Measurements from ENCODE around the gene LOXHD1. TPM values are rescaled to one million over a fixed set of nuclear protein-coding genes. Genes with fewer than 3 reads are reported as not detected.

LOXHD1 gene
- total and polyA plus RNA-seq, 10 of the 15 experiments (the other 5 are each of a cell fraction or from before 2014, with no cell fraction given), result not detected

DNA sequence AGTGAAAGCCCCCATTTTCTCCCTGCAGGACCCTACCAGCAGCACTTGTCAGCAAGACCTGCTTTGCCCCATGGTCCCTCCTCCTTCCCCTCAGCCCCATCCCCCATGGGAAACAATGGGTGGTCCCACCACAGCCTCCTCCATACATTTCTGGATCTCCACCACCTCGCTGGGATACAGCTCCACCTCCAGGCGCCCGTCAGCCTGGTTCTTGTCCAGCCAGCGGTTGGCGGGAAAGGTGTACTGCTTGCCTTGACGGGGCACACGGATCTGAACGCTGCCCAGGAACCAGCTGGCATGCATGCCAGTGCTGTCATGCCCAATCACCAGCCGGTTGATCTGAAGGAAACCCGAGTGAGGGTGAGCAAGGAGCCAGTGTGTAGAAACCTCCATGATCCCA is 90.9 kb downstream of the LOXHD1 start (continued):
- TF ChIP-seq, protein P1, sequence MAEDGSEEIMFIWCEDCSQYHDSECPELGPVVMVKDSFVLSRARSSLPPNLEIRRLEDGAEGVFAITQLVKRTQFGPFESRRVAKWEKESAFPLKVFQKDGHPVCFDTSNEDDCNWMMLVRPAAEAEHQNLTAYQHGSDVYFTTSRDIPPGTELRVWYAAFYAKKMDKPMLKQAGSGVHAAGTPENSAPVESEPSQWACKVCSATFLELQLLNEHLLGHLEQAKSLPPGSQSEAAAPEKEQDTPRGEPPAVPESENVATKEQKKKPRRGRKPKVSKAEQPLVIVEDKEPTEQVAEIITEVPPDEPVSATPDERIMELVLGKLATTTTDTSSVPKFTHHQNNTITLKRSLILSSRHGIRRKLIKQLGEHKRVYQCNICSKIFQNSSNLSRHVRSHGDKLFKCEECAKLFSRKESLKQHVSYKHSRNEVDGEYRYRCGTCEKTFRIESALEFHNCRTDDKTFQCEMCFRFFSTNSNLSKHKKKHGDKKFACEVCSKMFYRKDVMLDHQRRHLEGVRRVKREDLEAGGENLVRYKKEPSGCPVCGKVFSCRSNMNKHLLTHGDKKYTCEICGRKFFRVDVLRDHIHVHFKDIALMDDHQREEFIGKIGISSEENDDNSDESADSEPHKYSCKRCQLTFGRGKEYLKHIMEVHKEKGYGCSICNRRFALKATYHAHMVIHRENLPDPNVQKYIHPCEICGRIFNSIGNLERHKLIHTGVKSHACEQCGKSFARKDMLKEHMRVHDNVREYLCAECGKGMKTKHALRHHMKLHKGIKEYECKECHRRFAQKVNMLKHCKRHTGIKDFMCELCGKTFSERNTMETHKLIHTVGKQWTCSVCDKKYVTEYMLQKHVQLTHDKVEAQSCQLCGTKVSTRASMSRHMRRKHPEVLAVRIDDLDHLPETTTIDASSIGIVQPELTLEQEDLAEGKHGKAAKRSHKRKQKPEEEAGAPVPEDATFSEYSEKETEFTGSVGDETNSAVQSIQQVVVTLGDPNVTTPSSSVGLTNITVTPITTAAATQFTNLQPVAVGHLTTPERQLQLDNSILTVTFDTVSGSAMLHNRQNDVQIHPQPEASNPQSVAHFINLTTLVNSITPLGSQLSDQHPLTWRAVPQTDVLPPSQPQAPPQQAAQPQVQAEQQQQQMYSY (CRISPR knock-in tag; IDR thresholded peaks at IDR 0.05), result no peak
- TF ChIP-seq ATF7 (IDR thresholded peaks at IDR 0.05; ENCODE audit: low read depth), result no peak
- TF ChIP-seq MXI1 (IDR thresholded peaks at IDR 0.05; ENCODE audit: low read depth, low read length), result no peak
- TF ChIP-seq, protein P2, sequence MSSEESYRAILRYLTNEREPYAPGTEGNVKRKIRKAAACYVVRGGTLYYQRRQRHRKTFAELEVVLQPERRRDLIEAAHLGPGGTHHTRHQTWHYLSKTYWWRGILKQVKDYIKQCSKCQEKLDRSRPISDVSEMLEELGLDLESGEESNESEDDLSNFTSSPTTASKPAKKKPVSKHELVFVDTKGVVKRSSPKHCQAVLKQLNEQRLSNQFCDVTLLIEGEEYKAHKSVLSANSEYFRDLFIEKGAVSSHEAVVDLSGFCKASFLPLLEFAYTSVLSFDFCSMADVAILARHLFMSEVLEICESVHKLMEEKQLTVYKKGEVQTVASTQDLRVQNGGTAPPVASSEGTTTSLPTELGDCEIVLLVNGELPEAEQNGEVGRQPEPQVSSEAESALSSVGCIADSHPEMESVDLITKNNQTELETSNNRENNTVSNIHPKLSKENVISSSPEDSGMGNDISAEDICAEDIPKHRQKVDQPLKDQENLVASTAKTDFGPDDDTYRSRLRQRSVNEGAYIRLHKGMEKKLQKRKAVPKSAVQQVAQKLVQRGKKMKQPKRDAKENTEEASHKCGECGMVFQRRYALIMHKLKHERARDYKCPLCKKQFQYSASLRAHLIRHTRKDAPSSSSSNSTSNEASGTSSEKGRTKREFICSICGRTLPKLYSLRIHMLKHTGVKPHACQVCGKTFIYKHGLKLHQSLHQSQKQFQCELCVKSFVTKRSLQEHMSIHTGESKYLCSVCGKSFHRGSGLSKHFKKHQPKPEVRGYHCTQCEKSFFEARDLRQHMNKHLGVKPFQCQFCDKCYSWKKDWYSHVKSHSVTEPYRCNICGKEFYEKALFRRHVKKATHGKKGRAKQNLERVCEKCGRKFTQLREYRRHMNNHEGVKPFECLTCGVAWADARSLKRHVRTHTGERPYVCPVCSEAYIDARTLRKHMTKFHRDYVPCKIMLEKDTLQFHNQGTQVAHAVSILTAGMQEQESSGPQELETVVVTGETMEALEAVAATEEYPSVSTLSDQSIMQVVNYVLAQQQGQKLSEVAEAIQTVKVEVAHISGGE (CRISPR knock-in tag; IDR thresholded peaks at IDR 0.05), result no peak
- TF ChIP-seq SPI1 (IDR thresholded peaks at IDR 0.05; ENCODE audit: borderline replicate concordance, insufficient read depth, low read depth, low read length), result no peak

DNA sequence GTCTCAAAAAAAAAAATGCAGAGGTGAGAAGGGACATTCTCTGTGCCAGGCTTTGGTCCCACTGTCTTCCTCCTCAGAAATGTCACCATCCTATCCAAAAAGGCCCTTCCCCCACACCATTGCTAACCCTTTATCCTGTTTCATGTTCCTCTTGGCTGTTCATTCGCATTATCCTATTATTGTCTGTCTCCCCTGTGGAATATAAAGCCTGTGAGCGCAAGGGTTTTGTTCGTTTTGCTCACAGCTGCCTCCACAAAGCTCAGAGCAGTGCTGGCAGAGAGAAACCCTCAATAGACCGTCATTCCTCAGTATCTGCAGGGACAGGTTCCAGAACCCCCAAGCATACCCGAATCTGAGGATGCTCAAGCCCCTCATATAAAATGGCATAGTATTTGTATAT is 91.8 kb downstream of the LOXHD1 start:
- H3K79me2 ChIP-seq (ENCODE audit: control insufficient read depth, insufficient read depth, low read length), result no peaks in the 10 kb centered on the region
- H3K9me3 ChIP-seq (replicated peaks; ENCODE audit: control insufficient read depth, insufficient read depth, low read length), result no peaks in the 10 kb centered on the region
- H4K20me1 ChIP-seq (ENCODE audit: control insufficient read depth, insufficient read depth), result no peaks in the 10 kb centered on the region
- H3K36me3 ChIP-seq (ENCODE audit: control insufficient read depth in 2 of 2, insufficient read depth in 2 of 2, low read length in 1 of 2), result no peaks in the 10 kb centered on the region
- BruUV-seq (replicated peaks), result no TSS peak
- no peak overlapping the region for H3K4me2 ChIP-seq (ENCODE audit: control insufficient read depth, insufficient read depth)
- no peak overlapping the region for H3K27ac ChIP-seq (ENCODE audit: control insufficient read depth, insufficient read depth)
- SMC1A ChIA-PET (ENCODE audit: uncharacterized antibody, unreplicated experiment), result no interaction called here
- intact Hi-C loops (cut with micrococcal nuclease; ENCODE audit: unreplicated experiment) (no loop called here), in situ Hi-C loops (cut with MboI) (no loop called here)
- no peak for DNase-seq (ENCODE audit: low read depth, low spot score)
- CTCF ChIA-PET, result no interaction called here
- FAIRE-seq, result no peak
- H2AFZ ChIP-seq (ENCODE audit: control insufficient read depth, low read depth, low read length), result no peak overlapping the region
- no peak for ATAC-seq
- RAD21 ChIA-PET (ENCODE audit: unreplicated experiment), result no interaction called here
- no peak overlapping the region for H3K9ac ChIP-seq (ENCODE audit: control insufficient read depth, insufficient read depth, low read length)
- no peaks in the 10 kb centered on the region for H3K4me1 ChIP-seq (ENCODE audit: control insufficient read depth, insufficient read depth, low read length)
- 18% methylated on average over 5 of the region's 5 CpGs for WGBS (ENCODE audit: insufficient coverage, insufficient replicate concordance, low lambda C conversion rate, missing lambda C conversion rate)
- H3K27me3 ChIP-seq (replicated peaks in 1 of 2; ENCODE audit: control insufficient read depth in 2 of 2, insufficient read depth in 2 of 2, low read length in 1 of 2), result peaks cover 3 to 4% of the 10 kb centered on the region in 2 experiments; a peak in 2 of 4 replicates
- no peak overlapping the region for H3K4me3 ChIP-seq
- POLR2A ChIA-PET, result no interaction called here
- TF ChIP-seq SIN3A (IDR thresholded peaks at IDR 0.05; ENCODE audit: low read depth, low read length) (no peak), EP300 (IDR thresholded peaks at IDR 0.05; ENCODE audit: borderline replicate concordance in 1 of 2, control insufficient read depth in 1 of 2, low read depth in 2 of 2, low read length in 2 of 2) (no peak), SRF (IDR thresholded peaks at IDR 0.05; ENCODE audit: low read depth in 2 of 2, low read length in 2 of 2) (no peak), ZNF217 (IDR thresholded peaks at IDR 0.05) (no peak), ETV6 (conservative IDR thresholded peaks at IDR 0.05 in 1 of 2, IDR thresholded peaks at IDR 0.05 in 1 of 2; ENCODE audit: borderline replicate concordance in 1 of 2, low read depth in 1 of 2) (no peak)
- TF ChIP-seq, protein P3, sequence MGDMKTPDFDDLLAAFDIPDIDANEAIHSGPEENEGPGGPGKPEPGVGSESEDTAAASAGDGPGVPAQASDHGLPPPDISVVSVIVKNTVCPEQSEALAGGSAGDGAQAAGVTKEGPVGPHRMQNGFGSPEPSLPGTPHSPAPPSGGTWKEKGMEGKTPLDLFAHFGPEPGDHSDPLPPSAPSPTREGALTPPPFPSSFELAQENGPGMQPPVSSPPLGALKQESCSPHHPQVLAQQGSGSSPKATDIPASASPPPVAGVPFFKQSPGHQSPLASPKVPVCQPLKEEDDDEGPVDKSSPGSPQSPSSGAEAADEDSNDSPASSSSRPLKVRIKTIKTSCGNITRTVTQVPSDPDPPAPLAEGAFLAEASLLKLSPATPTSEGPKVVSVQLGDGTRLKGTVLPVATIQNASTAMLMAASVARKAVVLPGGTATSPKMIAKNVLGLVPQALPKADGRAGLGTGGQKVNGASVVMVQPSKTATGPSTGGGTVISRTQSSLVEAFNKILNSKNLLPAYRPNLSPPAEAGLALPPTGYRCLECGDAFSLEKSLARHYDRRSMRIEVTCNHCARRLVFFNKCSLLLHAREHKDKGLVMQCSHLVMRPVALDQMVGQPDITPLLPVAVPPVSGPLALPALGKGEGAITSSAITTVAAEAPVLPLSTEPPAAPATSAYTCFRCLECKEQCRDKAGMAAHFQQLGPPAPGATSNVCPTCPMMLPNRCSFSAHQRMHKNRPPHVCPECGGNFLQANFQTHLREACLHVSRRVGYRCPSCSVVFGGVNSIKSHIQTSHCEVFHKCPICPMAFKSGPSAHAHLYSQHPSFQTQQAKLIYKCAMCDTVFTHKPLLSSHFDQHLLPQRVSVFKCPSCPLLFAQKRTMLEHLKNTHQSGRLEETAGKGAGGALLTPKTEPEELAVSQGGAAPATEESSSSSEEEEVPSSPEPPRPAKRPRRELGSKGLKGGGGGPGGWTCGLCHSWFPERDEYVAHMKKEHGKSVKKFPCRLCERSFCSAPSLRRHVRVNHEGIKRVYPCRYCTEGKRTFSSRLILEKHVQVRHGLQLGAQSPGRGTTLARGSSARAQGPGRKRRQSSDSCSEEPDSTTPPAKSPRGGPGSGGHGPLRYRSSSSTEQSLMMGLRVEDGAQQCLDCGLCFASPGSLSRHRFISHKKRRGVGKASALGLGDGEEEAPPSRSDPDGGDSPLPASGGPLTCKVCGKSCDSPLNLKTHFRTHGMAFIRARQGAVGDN (IDR thresholded peaks at IDR 0.05), result no peak

Measured in GM12878 (cell line).